HG02763 (cell line): ENCODE results near the gene EVPL.
"Not testable (repeated sequence)": the region's sequence is repeated elsewhere in the genome, so short reads cannot be mapped to it uniquely, and the experiment has no call there.

Experiments used
- ATAC-seq: cut with Tn5 transposase; IDR thresholded peaks from one replicate; pipeline ENCODE4 v1.9.1; 2021; ENCODE audit warnings: mild to moderate bottlenecking, moderate library complexity; ENCODE audit not compliant: unreplicated experiment

Gene EVPL

GRCh38 chr17:75970011-75970523 lies 57.0 kb downstream of the EVPL start:
- no peak for ATAC-seq

DNA sequence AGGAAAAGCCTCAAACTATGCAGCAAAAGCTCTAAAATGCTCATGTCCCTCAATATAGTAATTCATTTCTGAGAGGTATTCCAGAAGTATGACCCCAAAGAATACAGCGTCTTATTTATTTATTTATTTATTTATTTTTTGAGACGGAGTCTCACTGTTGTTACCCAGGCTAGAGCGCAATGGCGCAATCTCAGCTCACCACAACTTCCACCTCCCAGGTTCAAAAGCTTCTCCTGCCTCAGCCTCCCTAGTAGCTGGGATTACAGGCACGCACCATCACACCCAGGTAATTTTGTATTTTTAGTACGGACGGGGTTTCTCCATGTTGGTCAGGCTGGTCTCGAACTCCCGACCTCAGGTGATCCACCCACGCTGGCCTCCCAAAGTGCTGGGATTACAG lies 58.1 kb downstream of the EVPL start:
- not testable (repeated sequence) for ATAC-seq

DNA sequence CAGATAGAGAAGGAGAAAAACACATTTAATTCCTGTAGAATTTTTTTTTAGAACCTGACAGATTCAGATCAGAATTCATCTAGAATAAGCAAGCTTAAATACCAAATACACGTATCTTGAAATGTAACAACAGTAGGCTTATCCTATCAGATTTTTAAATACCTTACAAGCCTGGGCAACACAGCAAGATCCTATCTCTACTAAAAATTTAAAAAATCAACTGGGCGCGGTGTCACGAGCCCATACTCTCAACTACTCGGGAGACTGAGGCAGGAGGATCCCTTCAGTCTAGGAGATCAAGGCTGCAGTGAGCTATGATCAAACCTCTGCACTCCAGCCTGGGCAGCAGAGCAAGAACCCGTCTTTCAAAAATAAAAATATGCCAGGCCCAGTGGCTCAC lies 61.6 kb downstream of the EVPL start:
- ATAC-seq = no peak

DNA sequence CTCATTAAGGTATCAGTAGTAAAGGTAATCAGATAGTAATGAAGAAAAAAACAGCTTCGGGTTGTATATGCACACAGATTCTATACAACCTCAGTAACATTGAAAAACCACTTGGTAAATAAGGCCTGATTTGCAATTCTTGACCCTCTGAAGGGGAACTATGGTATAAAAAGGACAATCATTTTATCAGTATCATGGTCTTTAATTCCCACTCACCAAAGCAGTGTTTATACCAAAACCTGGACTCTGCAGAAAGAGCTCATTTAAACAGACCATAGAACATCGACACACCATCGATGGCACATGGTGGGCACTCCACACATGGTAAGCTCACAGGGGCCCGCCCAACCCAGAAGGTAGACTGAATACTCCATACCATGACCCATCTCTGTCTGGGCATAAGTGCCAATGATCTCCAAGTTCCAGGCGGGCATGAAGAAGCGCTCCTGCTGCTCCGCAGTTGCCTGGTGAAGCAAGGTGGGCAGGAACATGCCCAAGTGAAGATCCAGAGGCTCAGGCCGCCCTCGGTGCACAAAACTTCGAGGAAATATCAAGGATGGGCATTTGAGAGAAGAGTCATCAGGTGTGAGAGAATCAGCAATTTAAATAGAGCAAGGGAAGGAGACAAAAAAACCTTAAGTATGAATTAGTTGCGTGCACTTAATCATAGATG lies 67.1 kb downstream of the EVPL start:
- ATAC-seq = no peak

- no peak for ATAC-seq
These were observed 67.9 kb downstream of the EVPL start for GRCh38 chr17:75959051-75959838.
